Esophagus (tissue), 2 donors: ENCODE data around the gene ZNF736. TPM values are rescaled to one million over a fixed set of nuclear protein-coding genes. Genes with fewer than 3 reads are reported as not detected.
"Not testable (repeated sequence)": the region's sequence is repeated elsewhere in the genome, so short reads cannot be mapped to it uniquely, and the experiment has no call there.

Experiments
- H3K27ac ChIP-seq, 2 donors: one replicate each; pipeline ENCODE4 v1.5.1; 2013; ENCODE audit warnings: low read depth in 2 of 2, mild to moderate bottlenecking in 2 of 2, inconsistent platforms in 1 of 2, low read length in 1 of 2, moderate library complexity in 1 of 2
- H3K27me3 ChIP-seq, 2 donors: one replicate each; pipeline ENCODE4 v1.6.1; 2013; ENCODE audit warnings: low read length in 2 of 2, control low read depth in 1 of 2, mild to moderate bottlenecking in 1 of 2; ENCODE audit not compliant: insufficient read depth in 2 of 2, control insufficient read depth in 1 of 2
- H3K36me3 ChIP-seq, 2 donors: one replicate each; pipeline ENCODE4 v1.6.1; 2013; ENCODE audit warnings: low read length in 1 of 2; ENCODE audit not compliant: control insufficient read depth in 2 of 2, insufficient read depth in 2 of 2
- H3K4me1 ChIP-seq, 2 donors: one replicate each; pipeline ENCODE4 v1.6.1; 2013; ENCODE audit warnings: low read length in 1 of 2; ENCODE audit not compliant: control insufficient read depth in 2 of 2, insufficient read depth in 2 of 2
- H3K4me3 ChIP-seq, 2 donors: one replicate each; pipeline ENCODE4 v1.5.1; 2013; ENCODE audit warnings: low read length in 2 of 2, mild to moderate bottlenecking in 2 of 2, low read depth in 1 of 2, moderate library complexity in 1 of 2
- H3K9me3 ChIP-seq, 2 donors: one replicate each; pipeline ENCODE4 v1.6.1; 2013; ENCODE audit warnings: mild to moderate bottlenecking in 2 of 2, low read depth in 1 of 2, low read length in 1 of 2, moderate library complexity in 1 of 2; ENCODE audit not compliant: control insufficient read depth in 2 of 2, insufficient read depth in 1 of 2
- WGBS, 2 donors: extraction: QIAGEN DNeasy Blood & Tissue Kit; methylation state at CpG; one replicate each; pipeline ENCODE4 v1.1.7; 2013; 5-methylcytosine and 5-hydroxymethylcytosine counted together
- polyA plus RNA-seq, 2 donors: library from polyadenylated mRNA; stranded (reverse); fragments of 200-250 nt; gene quantifications; one replicate each; pipeline ENCODE4 v1.2.3, GENCODE V29; 2013
- donor health status: healthy with polysubstance abuse.
- donor health status: Bipolar disorder and iron deficiency.

The ZNF736 gene
- polyA plus RNA-seq, 2 donors = 1.7 to 3.5 TPM

DNA sequence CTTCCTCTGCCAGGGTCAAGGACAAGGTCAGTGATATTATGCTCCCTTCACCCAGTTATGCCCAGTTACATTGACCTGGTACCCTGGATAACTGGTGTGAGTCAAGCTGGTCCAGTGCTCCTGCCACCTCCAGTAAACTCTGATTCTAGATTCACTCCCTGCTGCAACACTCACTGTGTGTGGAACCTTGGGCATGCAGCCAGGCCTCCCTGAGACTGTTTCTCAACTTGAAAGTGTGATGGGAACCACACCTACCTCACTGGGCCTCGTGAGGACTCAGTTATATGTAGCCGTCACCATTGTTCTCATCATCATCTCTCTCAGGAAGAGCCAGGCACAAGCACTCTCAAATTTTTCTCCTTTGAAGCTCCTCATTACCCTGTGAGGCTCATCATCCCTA lies 935 bp upstream of the ZNF736 start:
- Histone ChIP-seq H3K4me1 (peaks cover 2 to 4% of the 10 kb centered on the region in 2 donors), H3K9me3 (no peaks in the 10 kb centered on the region), H3K27ac (peak overlapping the region in 1 of 2 donors; percentile 31), H3K4me3 (no peak overlapping the region), H3K36me3 (no peaks in the 10 kb centered on the region), H3K27me3 (no peaks in the 10 kb centered on the region)
- WGBS, 2 donors = 49 to 69% methylated on average over 2 of the region's 2 CpGs

DNA sequence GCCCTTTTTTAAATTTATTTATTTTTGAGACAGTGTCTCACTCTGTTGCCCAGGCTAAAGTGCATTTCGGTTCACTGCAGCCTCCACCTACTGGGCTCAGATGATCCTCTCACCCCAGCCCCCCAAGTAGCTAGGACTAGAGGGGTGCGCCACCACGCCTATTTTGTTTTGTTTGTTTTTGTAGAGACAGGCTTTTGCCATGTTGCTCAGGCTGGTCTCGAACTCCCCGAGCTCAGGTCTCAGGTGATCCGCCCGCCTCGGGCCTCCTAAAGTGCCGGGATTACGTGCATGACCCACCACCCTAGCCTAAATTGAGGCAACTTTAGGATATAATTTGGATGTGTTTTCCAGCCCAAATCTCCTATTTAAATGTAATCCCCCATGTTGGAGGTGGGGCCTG lies 805 bp downstream of the ZNF736 start:
- H3K4me1 ChIP-seq = peaks cover 0 to 4% of the 10 kb centered on the region in 2 donors
- no peaks in the 10 kb centered on the region for H3K36me3 ChIP-seq
- no peaks in the 10 kb centered on the region for H3K27me3 ChIP-seq
- 14 to 17% methylated on average over 10 of the region's 10 CpGs for WGBS, 2 donors
- H3K9me3 ChIP-seq = no peaks in the 10 kb centered on the region
- peak overlapping the region; percentile 81 to 99 for H3K4me3 ChIP-seq
- H3K27ac ChIP-seq = peak overlapping the region in 1 of 2 donors; percentile 91

DNA sequence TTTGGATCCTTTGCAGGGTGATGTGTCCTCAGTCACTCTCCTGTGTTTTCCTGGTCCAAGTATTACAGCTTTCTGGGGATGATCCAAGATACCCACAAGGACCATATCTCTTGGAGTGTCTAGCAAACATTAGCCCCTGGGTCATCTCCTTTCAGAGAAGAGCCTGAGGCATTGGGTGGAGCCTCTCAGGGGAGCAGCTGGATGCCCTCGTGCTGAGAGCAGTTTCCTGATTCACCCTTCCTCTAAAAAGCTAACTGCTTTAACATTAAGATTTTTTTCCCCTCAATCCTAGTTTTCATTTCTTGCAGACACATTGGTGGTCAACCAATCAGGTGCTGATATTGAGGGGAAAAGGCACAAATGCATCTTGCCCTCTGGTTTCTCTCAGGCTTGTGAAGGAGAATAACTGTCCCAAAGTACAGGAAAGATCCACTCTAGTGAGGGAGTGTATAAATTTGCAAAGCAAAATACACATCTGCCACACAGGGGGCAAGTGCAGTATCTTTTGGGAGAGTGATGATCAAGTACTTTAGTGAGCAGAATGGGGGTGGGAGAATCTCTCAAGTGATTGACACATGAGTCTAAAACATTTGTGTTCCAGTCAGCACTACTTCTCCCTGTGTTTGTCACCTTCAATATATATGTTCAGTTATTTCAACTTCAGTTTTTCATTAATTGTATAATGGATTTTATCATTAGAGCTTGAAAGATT lies 2.4 kb downstream of the ZNF736 start:
- not testable (repeated sequence) for H3K9me3 ChIP-seq, H3K27ac ChIP-seq, H3K36me3 ChIP-seq, H3K4me3 ChIP-seq, H3K27me3 ChIP-seq, H3K4me1 ChIP-seq
- 50 to 54% methylated on average over 1 of the region's 1 CpG for WGBS, 2 donors

DNA sequence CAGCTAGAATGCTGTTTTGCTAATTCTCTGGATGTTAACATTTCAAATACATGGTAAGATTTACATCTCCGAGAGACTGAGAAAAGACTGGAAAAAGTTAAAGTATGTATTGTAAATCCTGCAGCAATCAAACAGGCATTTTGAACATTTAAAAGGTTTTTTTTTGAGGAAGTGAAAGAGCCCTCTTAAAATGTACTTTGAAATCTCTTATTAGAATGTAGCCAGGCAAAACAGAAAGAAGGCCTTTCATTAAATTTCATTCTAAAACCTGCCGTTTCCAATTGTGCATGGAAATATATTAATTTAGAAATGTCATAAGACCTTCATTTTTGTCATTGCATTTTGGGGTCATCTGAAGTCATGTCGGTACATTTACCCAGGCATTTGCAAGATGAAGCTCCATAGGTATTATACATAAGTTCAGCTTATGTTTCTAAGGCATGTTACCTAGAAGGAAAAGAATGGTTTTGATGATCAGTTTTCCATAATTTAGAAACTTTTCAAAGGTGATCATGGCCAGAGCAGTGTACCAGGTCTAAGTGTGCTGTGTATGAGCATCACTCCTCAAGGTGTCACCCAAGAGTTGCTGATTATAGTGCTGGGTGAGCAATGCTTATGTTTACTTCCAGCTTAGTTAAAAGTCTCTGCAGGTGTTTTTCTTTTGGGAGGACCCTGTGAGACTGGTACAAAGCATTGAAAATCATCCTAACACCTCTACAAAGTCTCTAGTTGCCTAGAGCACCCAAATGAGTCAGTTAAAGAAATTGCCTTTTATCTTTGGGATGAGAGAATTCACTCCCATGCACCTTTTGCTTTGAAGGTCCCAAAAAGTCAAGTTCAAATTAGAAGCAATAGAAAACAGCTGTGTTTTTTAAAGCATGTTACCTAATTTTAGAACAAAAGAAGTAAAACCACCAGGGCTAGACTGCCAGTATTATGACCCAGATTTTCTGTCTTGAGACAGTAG lies 7.1 kb downstream of the ZNF736 start:
- H3K36me3 ChIP-seq = peaks cover 0 to 3% of the 10 kb centered on the region in 2 donors
- WGBS, 2 donors = 91 to 92% methylated on average over 3 of the region's 3 CpGs
- no peaks in the 10 kb centered on the region for H3K4me1 ChIP-seq
- H3K4me3 ChIP-seq = no peak overlapping the region
- no peak overlapping the region for H3K27ac ChIP-seq
- no peaks in the 10 kb centered on the region for H3K27me3 ChIP-seq
- peaks cover 0 to 6% of the 10 kb centered on the region in 2 donors for H3K9me3 ChIP-seq

DNA sequence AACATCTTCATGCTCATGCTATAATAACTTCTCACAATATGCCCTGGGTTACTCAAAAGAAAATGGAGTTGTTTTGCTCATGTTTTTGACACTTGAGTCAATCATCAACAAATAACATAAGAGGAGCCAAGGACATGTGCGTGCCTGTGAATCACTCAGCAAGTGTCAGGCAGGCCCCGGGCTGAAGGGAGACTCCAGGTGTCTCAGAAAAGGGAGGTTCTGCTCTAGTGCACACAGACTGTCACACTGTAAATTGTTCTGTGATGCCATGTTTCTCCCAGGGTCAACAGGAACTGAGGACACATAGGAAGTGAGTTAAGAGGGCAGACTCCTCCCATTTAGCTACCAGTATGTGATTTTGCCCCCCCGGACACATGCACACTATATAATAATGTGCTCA lies 10.4 kb downstream of the ZNF736 start:
- H3K4me3 ChIP-seq, H3K27ac ChIP-seq, H3K36me3 ChIP-seq, H3K27me3 ChIP-seq, H3K9me3 ChIP-seq, H3K4me1 ChIP-seq: not testable (repeated sequence)
- WGBS, 2 donors = 91% methylated on average over 3 of the region's 3 CpGs

DNA sequence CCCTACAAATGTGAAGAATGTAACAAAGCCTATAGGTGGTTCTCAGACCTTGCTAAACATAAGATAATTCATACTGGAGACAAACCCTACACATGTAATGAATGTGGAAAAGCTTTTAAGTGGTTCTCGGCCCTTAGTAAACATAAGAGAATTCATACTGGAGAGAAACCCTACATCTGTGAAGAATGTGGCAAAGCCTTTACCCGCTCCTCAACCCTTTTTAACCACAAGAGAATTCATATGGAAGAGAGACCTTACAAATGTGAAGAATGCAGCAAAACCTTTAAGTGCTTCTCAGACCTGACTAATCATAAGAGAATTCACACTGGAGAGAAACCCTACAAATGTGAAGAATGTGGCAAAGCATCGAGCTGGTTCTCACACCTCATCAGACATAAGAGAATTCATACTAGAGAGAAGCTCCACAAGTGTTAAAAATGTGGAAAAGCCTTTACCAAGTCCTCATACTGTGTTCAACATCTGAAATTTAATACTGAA lies 35.0 kb downstream of the ZNF736 start:
- H3K27me3 ChIP-seq, H3K36me3 ChIP-seq, H3K4me3 ChIP-seq, H3K27ac ChIP-seq, H3K4me1 ChIP-seq: not testable (repeated sequence)
- peaks cover 18 to 34% of the 10 kb centered on the region in 2 donors for H3K9me3 ChIP-seq
- 95 to 97% methylated on average over 3 of the region's 3 CpGs for WGBS, 2 donors

DNA sequence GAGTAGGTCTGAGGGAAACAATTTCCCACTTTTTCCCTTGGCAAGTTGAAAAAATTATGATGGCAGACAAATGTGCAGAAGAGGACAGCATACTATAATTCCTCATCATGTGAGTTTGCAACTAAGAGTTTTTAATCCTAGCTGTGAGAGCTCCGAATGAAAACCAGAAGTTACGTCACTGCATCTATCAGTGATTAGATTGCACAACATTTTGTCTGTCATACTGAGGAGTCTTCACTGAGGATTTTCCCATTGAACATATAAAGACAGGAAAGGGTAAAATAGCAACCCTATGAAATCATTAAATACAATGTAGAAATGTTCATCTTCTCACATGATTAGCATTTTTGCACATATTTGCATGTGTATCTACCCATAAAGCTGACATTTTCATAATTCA lies 45.8 kb downstream of the ZNF736 start:
- Histone ChIP-seq H3K27ac (no peak overlapping the region), H3K9me3 (peaks cover 16 to 18% of the 10 kb centered on the region in 2 donors), H3K4me1 (no peaks in the 10 kb centered on the region), H3K27me3 (no peaks in the 10 kb centered on the region), H3K36me3 (no peaks in the 10 kb centered on the region), H3K4me3 (no peak overlapping the region)
- 94% methylated on average over 2 of the region's 2 CpGs for WGBS, 2 donors

DNA sequence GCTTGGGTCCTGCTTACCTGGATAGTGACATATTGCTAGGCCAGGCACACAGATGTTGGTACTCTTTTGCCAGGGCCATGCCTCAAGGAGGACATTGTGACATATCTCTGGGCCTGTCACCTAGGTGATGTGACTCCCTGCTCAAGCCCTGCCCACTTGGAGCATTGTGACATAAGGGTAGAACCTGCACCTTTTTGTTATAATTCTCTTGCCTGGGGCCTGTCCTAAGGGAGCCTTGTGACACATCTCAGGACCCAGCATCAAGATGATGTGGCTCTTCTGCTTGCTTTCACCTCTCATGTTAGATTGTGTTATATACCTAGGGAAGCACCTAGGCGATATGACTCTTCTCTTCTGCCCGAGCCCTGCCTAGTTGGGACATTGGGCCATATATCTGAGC lies 57.4 kb downstream of the ZNF736 start:
- no peaks in the 10 kb centered on the region for H3K27me3 ChIP-seq
- no peaks in the 10 kb centered on the region for H3K36me3 ChIP-seq
- no peaks in the 10 kb centered on the region for H3K4me1 ChIP-seq
- no peak overlapping the region for H3K27ac ChIP-seq
- peaks cover 11 to 15% of the 10 kb centered on the region in 2 donors for H3K9me3 ChIP-seq
- WGBS, 2 donors = 85 to 89% methylated on average over 2 of the region's 2 CpGs
- no peak overlapping the region for H3K4me3 ChIP-seq

DNA sequence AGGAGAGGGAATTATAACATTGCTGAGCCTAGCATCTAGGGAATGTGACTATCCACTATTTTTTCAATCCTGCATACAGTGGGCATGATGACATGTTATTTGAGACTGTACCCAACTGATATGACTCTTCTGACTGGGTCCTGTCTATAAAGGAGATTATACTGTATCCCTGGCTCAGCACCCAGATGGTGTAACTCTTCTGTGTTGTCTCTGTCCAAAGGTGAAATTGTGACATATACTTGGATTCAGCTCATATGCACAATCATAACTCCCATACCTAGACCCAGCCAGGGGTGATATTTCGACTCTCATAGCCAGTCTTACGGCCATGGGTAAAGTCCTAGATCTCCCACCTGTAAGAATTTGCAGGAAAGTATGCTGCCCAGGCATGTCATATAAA lies 59.3 kb downstream of the ZNF736 start:
- Histone ChIP-seq H3K27me3 (no peaks in the 10 kb centered on the region), H3K4me3 (no peak overlapping the region), H3K4me1 (no peaks in the 10 kb centered on the region), H3K9me3 (peaks cover 9 to 20% of the 10 kb centered on the region in 2 donors), H3K27ac (no peak overlapping the region), H3K36me3 (no peaks in the 10 kb centered on the region)
- 80 to 81% methylated on average over 2 of the region's 2 CpGs for WGBS, 2 donors
